Mesothelial cell of epicardium (in vitro differentiated cells): Measurements from ENCODE around the gene IGSF9B. TPM values are rescaled to one million over a fixed set of nuclear protein-coding genes. Genes with fewer than 3 reads are reported as not detected.

ENCODE experiments used
- DNase-seq, 2 experiments: peaks; one replicate each; pipeline ENCODE4 v3.0.0; 2021; ENCODE audit warnings: low spot score in 2 of 2; ENCODE audit not compliant: unreplicated experiment in 2 of 2
- H3K27ac Mint-ChIP-seq: 2 replicates; pipeline ENCODE4 v1.8.0; 2021; ENCODE audit warnings: mixed read lengths
- H3K27me3 Mint-ChIP-seq: 2 replicates; pipeline ENCODE4 v1.8.0; 2021; ENCODE audit warnings: low read depth, mixed read lengths
- H3K36me3 Mint-ChIP-seq: 2 replicates; pipeline ENCODE4 v1.8.0; 2021; ENCODE audit warnings: mixed read lengths
- H3K4me1 Mint-ChIP-seq: 2 replicates; pipeline ENCODE4 v1.8.0; 2021; ENCODE audit warnings: mixed read lengths
- H3K4me3 Mint-ChIP-seq: 2 replicates; pipeline ENCODE4 v1.8.0; 2021; ENCODE audit warnings: mild to moderate bottlenecking, moderate library complexity, mixed read lengths
- H3K9me3 Mint-ChIP-seq: 2 replicates; pipeline ENCODE4 v1.8.0; 2021; ENCODE audit warnings: mixed read lengths
- total RNA-seq: library from RNA; stranded (reverse); gene quantifications from 3 replicates; pipeline ENCODE4 v1.2.1, GENCODE V29; 2021
- TF ChIP-seq, protein P1 (sequence below): fragments of 200-600 bp; sonication (generic); IDR thresholded peaks from one replicate; pipeline ENCODE4 v1.5.0; 2021; ENCODE audit warnings: antibody characterized with exemption; ENCODE audit not compliant: unreplicated experiment

The IGSF9B gene
- total RNA-seq, 1 donor from 2014 or later = 4.8 TPM

DNA sequence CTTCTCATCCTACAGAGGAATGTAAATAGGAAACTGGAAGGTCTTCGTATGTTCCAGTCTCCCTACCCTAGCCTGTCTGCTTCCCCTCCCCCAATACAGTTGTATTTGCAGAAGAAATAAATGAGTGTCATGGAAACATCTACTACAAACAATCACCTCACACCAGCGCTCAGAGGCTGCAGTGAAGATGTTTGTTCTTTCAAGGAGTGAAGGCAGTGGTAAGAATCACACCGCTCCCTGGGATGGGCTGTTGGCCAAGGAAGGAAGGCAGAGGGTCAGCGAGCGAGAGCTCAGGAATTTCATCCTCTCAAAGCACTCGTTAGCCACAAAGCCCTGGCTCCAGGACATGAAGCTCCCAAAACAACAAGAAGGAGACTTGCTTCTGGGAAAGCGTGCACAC lies 1.1 kb upstream of the IGSF9B start:
- no peak overlapping the region for H3K27ac Mint-ChIP-seq
- no peaks in the 10 kb centered on the region for H3K9me3 Mint-ChIP-seq
- H3K36me3 Mint-ChIP-seq = no peaks in the 10 kb centered on the region
- peak overlapping the region; percentile 86 for H3K4me3 Mint-ChIP-seq
- no peak for DNase-seq
- TF ChIP-seq, protein P1, sequence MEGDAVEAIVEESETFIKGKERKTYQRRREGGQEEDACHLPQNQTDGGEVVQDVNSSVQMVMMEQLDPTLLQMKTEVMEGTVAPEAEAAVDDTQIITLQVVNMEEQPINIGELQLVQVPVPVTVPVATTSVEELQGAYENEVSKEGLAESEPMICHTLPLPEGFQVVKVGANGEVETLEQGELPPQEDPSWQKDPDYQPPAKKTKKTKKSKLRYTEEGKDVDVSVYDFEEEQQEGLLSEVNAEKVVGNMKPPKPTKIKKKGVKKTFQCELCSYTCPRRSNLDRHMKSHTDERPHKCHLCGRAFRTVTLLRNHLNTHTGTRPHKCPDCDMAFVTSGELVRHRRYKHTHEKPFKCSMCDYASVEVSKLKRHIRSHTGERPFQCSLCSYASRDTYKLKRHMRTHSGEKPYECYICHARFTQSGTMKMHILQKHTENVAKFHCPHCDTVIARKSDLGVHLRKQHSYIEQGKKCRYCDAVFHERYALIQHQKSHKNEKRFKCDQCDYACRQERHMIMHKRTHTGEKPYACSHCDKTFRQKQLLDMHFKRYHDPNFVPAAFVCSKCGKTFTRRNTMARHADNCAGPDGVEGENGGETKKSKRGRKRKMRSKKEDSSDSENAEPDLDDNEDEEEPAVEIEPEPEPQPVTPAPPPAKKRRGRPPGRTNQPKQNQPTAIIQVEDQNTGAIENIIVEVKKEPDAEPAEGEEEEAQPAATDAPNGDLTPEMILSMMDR = no peak
- peaks cover 18% of the 10 kb centered on the region for H3K4me1 Mint-ChIP-seq
- peaks cover 93% of the 10 kb centered on the region for H3K27me3 Mint-ChIP-seq

DNA sequence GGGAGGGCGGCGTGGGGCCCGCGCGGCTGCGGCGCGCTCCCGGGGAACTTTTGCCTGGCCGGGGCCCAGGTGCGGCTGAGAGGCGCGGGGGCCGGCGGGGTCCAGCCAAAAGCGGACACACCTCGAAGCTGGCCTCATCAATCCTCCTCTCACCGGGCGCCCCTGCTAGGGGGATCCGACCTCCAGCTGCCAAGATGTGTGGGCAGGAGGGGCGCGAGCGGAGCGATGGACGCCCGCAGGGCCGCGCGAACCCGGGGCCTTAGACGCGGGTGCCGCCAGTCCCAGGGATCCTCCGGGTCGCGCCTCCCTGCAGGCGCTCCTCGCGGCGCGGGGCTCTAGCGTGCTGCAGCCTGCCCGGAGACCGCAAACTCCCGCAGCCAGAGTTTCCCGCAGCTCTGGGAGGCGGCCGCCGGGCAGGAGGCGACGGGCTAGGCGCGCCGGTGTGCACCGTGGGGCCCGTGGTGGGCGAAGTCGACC lies 785 bp downstream of the IGSF9B start:
- Mint-ChIP-seq H3K27me3 (peaks cover 93% of the 10 kb centered on the region), H3K4me3 (no peak overlapping the region), H3K27ac (no peak overlapping the region), H3K36me3 (no peaks in the 10 kb centered on the region), H3K9me3 (no peaks in the 10 kb centered on the region), H3K4me1 (peaks cover 26% of the 10 kb centered on the region)
- TF ChIP-seq, protein P1 = no peak
- DNase-seq = no peak

DNA sequence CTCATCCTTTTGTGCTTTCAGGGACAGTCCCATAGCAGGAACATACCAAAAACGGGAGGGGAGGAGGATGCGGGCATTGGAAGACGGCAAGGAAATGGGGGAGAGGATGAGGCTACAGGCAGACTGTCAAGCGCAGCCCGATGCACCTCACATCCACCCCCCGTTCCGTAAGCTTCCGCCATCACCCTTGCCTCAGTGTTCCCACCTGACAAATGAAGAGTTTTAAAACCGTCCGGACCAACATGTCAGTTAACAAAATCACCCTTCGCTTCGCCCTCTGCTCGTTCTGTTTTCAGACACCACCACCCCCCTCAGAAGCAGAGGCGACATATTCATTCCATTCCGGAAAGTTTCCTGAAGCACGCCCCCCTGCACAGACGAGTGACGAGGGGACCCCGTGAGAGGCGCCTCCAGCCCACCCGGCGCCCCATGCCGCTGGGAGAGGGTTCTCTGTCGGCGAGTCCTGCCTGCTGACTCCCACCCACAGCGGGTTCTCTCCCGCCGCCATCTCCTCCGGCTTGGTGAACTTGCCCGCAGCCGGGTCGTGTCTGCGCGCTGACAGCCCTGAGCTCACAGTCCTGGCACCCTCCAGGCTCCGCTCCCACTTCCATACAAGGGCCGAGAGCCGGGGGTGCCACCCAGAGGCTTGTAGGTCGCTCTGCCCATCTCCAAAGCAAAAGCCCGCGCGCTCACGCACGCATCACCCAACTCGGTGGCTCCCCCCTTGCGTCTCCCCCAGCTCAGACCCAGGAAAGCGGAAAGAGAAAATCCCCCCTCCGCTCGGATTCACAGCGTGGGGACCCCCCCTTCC lies 1.5 kb downstream of the IGSF9B start:
- Mint-ChIP-seq H3K4me1 (peaks cover 28% of the 10 kb centered on the region), H3K4me3 (peak overlapping the region; percentile 65), H3K9me3 (no peaks in the 10 kb centered on the region), H3K36me3 (no peaks in the 10 kb centered on the region), H3K27me3 (peaks cover 93% of the 10 kb centered on the region), H3K27ac (no peak overlapping the region)
- TF ChIP-seq, protein P1 = no peak
- DNase-seq = no peak

DNA sequence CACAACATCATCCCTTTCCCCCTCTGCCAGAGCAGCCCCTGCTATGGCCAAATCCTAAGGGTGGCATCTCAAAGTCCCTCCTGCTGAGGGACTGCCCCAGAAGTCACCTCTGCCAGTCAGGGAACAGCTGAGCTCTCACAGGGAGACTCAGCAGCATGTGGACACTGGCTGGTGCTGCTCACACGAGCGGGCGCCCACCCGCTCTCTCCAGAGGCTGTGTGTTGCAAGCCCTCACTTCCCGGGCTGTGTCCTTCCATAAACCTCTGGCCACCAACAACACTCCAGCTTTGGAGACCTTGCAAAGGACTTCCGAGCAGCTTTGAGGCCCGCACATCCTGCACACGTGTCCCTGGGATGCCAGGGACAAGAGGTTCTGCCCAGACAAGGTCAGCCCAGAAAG lies 2.8 kb downstream of the IGSF9B start:
- H3K27ac Mint-ChIP-seq = no peak overlapping the region
- H3K27me3 Mint-ChIP-seq = peaks cover 93% of the 10 kb centered on the region
- peaks cover 28% of the 10 kb centered on the region for H3K4me1 Mint-ChIP-seq
- H3K4me3 Mint-ChIP-seq = no peak overlapping the region
- DNase-seq = no peak
- no peaks in the 10 kb centered on the region for H3K36me3 Mint-ChIP-seq
- no peaks in the 10 kb centered on the region for H3K9me3 Mint-ChIP-seq
- TF ChIP-seq, protein P1 = no peak

DNA sequence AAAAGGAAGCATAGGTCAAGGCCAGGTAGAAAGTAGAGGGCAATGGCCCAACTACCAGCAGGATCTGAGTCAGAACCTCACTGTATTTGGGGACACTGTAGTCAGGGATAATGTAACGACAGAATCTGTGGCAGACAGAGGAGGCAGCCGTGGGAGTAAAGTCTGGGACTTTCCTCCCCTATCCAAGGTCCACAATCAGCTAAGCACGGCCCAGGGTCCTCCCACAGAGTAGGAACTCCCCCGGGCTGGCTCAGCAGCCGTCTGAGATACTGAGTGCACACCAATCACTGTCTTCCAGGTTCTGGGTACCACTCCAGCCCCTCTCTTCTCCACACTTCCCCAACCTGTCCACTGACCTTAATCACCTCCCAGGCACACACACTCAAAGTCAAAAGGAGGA lies 3.2 kb downstream of the IGSF9B start:
- H3K4me3 Mint-ChIP-seq = no peak overlapping the region
- H3K27ac Mint-ChIP-seq = no peak overlapping the region
- DNase-seq = no peak
- TF ChIP-seq, protein P1 = no peak
- no peaks in the 10 kb centered on the region for H3K9me3 Mint-ChIP-seq
- H3K4me1 Mint-ChIP-seq = peaks cover 28% of the 10 kb centered on the region
- no peaks in the 10 kb centered on the region for H3K36me3 Mint-ChIP-seq
- peaks cover 93% of the 10 kb centered on the region for H3K27me3 Mint-ChIP-seq
